K562 (cell line): Measurements from ENCODE around the gene FBXL4. TPM values are rescaled to one million over a fixed set of nuclear protein-coding genes. Genes with fewer than 3 reads are reported as not detected.

Experiments used
- DLX4 ChIP-seq: fragments of 250-450 bp; sonication (Bioruptor Pico); IDR thresholded peaks from 2 replicates; pipeline ENCODE4 v1.6.1; 2021; ENCODE audit warnings: mild to moderate bottlenecking
- EP300 ChIP-seq: IDR thresholded peaks from 2 replicates; pipeline ENCODE4 v1.6.1; 2012; ENCODE audit warnings: low read length, improper control_type of control experiment
- ETV5 ChIP-seq: sonication (generic); formaldehyde crosslinking; IDR thresholded peaks from 2 replicates; pipeline ENCODE4 v1.4.0; 2020; ENCODE audit warnings: low read depth, mild to moderate bottlenecking, missing genetic modification reagents
- EZH2 ChIP-seq: IDR thresholded peaks from 2 replicates; pipeline ENCODE4 v1.6.1; 2012; ENCODE audit warnings: low read depth, mild to moderate bottlenecking, inconsistent platforms, low read length, borderline replicate concordance
- FOS ChIP-seq: IDR thresholded peaks from 3 replicates; pipeline ENCODE4 v1.6.1; 2011; ENCODE audit not compliant: insufficient read length; ENCODE audit errors: extremely low read depth
- HEY1 ChIP-seq: fragments of 250-450 bp; sonication (Bioruptor Pico); IDR thresholded peaks from 2 replicates; pipeline ENCODE4 v1.5.0; 2020; ENCODE audit warnings: mild to moderate bottlenecking, moderate library complexity, borderline replicate concordance
- HNRNPH1 ChIP-seq: fragments of 200-400 bp; formaldehyde crosslinking; optimal IDR thresholded peaks from 2 replicates; pipeline ENCODE3; 2017; ENCODE audit warnings: low read depth, mild to moderate bottlenecking, low read length, moderate library complexity
- ILK ChIP-seq: fragments of 450-650 bp; IDR thresholded peaks from 2 replicates; pipeline ENCODE4 v1.6.1; 2016; ENCODE audit warnings: missing genetic modification characterization, low read depth, mild to moderate bottlenecking, missing compliant biosample characterization, moderate library complexity, borderline replicate concordance
- NCOA6 ChIP-seq: fragments of 450-650 bp; IDR thresholded peaks from 2 replicates; pipeline ENCODE4 v1.6.1; 2017; ENCODE audit warnings: mild to moderate bottlenecking
- TAF7 ChIP-seq: fragments of 450-650 bp; IDR thresholded peaks from 2 replicates; pipeline ENCODE4 v1.6.1; 2016; ENCODE audit warnings: missing genetic modification characterization, missing compliant biosample characterization
- ZC3H8 ChIP-seq: fragments of 450-650 bp; IDR thresholded peaks from 2 replicates; pipeline ENCODE4 v1.6.1; 2017
- ZNF696 ChIP-seq: fragments of 250-450 bp; sonication (Bioruptor Pico); conservative IDR thresholded peaks from 2 replicates; pipeline ENCODE4 v1.4.0; 2020; ENCODE audit warnings: mild to moderate bottlenecking, moderate library complexity
- polyA plus RNA-seq, 8 experiments: library from polyadenylated mRNA; depleted of rRNA in 4 of 8; stranded (reverse) in 5 of 8; unstranded in 3 of 8; fragments of >200 nt; fragmentation: Nextera tagmentation in 2 of 8; fragmentation: Illumina TruSeq in 1 of 8; extraction: Ambion mirVana in 2 of 8; extraction: Trizol in 1 of 8; gene quantifications; 2 replicates each; pipeline versions ENCODE4 v1.2.1 to v1.2.3, GENCODE V29; 2011 to 2014; ENCODE audit warnings: inconsistent platforms in 1 of 8, missing spikeins in 1 of 8
- total RNA-seq, 7 experiments: library from RNA; depleted of rRNA in 6 of 7; stranded (reverse); fragments of >200 nt in 6 of 7; fragmentation: Illumina TruSeq in 2 of 7; extraction: Trizol in 2 of 7; gene quantifications; 2 replicates each; pipeline versions ENCODE4 v1.2.1 to v1.2.3, GENCODE V29; 2011 to 2021; ENCODE audit warnings: low replicate concordance in 1 of 7
- TF ChIP-seq, protein P1 (sequence below): fragments of 250-450 bp; sonication (Bioruptor Pico); IDR thresholded peaks from 2 replicates; pipeline ENCODE4 v1.4.0; 2020; ENCODE audit warnings: mild to moderate bottlenecking
- TF ChIP-seq, protein P2 (sequence below): fragments of 450-650 bp; IDR thresholded peaks from 2 replicates; pipeline ENCODE4 v1.6.1; 2016; ENCODE audit warnings: mild to moderate bottlenecking, moderate library complexity

FBXL4 gene
- total and polyA plus RNA-seq, 9 of the 15 experiments (the other 6 are each of a cell fraction or from before 2014, with no cell fraction given): 4.2 to 23.1 (median 7.7) TPM

DNA sequence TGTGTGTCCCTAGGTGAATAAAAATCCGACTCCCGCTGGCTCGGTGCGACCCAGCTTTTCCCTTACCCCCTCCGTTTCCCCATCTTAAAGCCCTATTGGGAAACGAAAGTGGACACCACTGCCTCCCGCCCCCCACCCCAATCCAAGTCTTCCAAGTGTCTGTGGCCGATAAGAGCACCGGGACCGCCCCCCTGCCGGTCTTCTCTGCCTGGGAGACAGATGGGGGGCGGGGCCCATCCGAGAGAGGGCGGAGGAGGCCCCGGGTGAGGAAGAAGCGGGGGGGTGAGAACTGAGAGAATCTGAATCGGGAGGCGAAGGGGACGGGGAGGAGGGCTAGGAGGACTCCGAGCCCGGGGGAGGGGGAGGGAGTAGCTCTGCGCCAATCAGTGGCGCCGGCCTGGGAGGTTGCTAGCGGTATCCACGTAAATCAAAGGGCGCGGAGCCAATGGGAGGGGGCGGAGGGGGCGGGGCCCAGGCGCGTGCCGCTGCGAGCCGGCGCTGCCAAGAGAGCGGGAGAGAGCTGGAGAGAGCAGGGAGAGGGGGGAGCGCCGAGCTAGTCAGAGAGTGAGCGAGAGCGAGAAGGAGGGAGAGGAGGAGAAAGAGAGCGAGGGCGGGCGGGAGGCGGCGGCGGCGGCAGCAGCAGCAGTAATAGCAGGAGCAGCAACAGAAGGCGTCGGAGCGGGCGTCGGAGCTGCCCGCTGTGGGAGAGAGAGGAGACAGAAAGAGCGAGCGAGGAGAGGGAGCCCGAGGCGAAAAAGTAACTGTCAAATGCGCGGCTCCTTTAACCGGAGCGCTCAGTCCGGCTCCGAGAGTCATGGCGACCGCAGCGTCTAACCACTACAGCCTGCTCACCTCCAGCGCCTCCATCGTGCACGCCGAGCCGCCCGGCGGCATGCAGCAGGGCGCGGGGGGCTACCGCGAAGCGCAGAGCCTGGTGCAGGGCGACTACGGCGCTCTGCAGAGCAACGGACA lies 113.4 kb downstream of the FBXL4 start, which contains the start of gene POU3F2 (continued):
- TF ChIP-seq, protein P1, sequence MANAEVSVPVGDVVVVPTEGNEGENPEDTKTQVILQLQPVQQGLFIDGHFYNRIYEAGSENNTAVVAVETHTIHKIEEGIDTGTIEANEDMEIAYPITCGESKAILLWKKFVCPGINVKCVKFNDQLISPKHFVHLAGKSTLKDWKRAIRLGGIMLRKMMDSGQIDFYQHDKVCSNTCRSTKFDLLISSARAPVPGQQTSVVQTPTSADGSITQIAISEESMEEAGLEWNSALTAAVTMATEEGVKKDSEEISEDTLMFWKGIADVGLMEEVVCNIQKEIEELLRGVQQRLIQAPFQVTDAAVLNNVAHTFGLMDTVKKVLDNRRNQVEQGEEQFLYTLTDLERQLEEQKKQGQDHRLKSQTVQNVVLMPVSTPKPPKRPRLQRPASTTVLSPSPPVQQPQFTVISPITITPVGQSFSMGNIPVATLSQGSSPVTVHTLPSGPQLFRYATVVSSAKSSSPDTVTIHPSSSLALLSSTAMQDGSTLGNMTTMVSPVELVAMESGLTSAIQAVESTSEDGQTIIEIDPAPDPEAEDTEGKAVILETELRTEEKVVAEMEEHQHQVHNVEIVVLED (CRISPR knock-in tag): no peak
- TF ChIP-seq ZNF696 (CRISPR knock-in tag) (no peak), EZH2 (no peak), ETV5 (CRISPR knock-in tag) (no peak), DLX4 (CRISPR knock-in tag) (no peak), HEY1 (CRISPR knock-in tag) (no peak), NCOA6 (peak; percentile 87), EP300 (peak; percentile 61; the same call in 1 of the 2 replicates), ILK (tag) (no peak), HNRNPH1 (no peak), FOS (peak; percentile 16), TAF7 (0 out of 2 replicates have a peak, but pooled peaks have one; percentile 10), ZC3H8 (no peak)
- TF ChIP-seq, protein P2, sequence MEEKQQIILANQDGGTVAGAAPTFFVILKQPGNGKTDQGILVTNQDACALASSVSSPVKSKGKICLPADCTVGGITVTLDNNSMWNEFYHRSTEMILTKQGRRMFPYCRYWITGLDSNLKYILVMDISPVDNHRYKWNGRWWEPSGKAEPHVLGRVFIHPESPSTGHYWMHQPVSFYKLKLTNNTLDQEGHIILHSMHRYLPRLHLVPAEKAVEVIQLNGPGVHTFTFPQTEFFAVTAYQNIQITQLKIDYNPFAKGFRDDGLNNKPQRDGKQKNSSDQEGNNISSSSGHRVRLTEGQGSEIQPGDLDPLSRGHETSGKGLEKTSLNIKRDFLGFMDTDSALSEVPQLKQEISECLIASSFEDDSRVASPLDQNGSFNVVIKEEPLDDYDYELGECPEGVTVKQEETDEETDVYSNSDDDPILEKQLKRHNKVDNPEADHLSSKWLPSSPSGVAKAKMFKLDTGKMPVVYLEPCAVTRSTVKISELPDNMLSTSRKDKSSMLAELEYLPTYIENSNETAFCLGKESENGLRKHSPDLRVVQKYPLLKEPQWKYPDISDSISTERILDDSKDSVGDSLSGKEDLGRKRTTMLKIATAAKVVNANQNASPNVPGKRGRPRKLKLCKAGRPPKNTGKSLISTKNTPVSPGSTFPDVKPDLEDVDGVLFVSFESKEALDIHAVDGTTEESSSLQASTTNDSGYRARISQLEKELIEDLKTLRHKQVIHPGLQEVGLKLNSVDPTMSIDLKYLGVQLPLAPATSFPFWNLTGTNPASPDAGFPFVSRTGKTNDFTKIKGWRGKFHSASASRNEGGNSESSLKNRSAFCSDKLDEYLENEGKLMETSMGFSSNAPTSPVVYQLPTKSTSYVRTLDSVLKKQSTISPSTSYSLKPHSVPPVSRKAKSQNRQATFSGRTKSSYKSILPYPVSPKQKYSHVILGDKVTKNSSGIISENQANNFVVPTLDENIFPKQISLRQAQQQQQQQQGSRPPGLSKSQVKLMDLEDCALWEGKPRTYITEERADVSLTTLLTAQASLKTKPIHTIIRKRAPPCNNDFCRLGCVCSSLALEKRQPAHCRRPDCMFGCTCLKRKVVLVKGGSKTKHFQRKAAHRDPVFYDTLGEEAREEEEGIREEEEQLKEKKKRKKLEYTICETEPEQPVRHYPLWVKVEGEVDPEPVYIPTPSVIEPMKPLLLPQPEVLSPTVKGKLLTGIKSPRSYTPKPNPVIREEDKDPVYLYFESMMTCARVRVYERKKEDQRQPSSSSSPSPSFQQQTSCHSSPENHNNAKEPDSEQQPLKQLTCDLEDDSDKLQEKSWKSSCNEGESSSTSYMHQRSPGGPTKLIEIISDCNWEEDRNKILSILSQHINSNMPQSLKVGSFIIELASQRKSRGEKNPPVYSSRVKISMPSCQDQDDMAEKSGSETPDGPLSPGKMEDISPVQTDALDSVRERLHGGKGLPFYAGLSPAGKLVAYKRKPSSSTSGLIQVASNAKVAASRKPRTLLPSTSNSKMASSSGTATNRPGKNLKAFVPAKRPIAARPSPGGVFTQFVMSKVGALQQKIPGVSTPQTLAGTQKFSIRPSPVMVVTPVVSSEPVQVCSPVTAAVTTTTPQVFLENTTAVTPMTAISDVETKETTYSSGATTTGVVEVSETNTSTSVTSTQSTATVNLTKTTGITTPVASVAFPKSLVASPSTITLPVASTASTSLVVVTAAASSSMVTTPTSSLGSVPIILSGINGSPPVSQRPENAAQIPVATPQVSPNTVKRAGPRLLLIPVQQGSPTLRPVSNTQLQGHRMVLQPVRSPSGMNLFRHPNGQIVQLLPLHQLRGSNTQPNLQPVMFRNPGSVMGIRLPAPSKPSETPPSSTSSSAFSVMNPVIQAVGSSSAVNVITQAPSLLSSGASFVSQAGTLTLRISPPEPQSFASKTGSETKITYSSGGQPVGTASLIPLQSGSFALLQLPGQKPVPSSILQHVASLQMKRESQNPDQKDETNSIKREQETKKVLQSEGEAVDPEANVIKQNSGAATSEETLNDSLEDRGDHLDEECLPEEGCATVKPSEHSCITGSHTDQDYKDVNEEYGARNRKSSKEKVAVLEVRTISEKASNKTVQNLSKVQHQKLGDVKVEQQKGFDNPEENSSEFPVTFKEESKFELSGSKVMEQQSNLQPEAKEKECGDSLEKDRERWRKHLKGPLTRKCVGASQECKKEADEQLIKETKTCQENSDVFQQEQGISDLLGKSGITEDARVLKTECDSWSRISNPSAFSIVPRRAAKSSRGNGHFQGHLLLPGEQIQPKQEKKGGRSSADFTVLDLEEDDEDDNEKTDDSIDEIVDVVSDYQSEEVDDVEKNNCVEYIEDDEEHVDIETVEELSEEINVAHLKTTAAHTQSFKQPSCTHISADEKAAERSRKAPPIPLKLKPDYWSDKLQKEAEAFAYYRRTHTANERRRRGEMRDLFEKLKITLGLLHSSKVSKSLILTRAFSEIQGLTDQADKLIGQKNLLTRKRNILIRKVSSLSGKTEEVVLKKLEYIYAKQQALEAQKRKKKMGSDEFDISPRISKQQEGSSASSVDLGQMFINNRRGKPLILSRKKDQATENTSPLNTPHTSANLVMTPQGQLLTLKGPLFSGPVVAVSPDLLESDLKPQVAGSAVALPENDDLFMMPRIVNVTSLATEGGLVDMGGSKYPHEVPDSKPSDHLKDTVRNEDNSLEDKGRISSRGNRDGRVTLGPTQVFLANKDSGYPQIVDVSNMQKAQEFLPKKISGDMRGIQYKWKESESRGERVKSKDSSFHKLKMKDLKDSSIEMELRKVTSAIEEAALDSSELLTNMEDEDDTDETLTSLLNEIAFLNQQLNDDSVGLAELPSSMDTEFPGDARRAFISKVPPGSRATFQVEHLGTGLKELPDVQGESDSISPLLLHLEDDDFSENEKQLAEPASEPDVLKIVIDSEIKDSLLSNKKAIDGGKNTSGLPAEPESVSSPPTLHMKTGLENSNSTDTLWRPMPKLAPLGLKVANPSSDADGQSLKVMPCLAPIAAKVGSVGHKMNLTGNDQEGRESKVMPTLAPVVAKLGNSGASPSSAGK: peak; percentile 87
